Mucosa of stomach (tissue), 1 donor: Measurements from ENCODE around the gene EAF1.

ENCODE experiments used
- H3K27me3 ChIP-seq: one replicate; pipeline ENCODE4 v1.7.0; 2013; ENCODE audit warnings: mild to moderate bottlenecking, low read length; ENCODE audit not compliant: control insufficient read depth, insufficient read depth
- H3K36me3 ChIP-seq: one replicate; pipeline ENCODE4 v1.7.0; 2013; ENCODE audit warnings: low read length; ENCODE audit not compliant: control insufficient read depth, insufficient read depth
- H3K4me1 ChIP-seq: one replicate; pipeline ENCODE4 v1.7.0; 2013; ENCODE audit warnings: mild to moderate bottlenecking, low read length; ENCODE audit not compliant: control insufficient read depth, insufficient read depth
- H3K4me3 ChIP-seq: one replicate; pipeline ENCODE4 v1.7.0; 2013; ENCODE audit warnings: low read length
- H3K9ac ChIP-seq: one replicate; pipeline ENCODE4 v1.7.0; 2013; ENCODE audit warnings: mild to moderate bottlenecking, low read length, moderate library complexity
- H3K9me3 ChIP-seq: one replicate; pipeline ENCODE4 v1.7.0; 2013; ENCODE audit warnings: mild to moderate bottlenecking, low read length, moderate library complexity; ENCODE audit not compliant: control insufficient read depth
- donor health status: Pancreatic carcinoma.

The EAF1 gene

GRCh38 chr3:15443826-15444524 is 16.6 kb downstream of the EAF1 start:
- Histone ChIP-seq H3K4me3 (no peak overlapping the region), H3K36me3 (peaks cover 6% of the 10 kb centered on the region)

DNA sequence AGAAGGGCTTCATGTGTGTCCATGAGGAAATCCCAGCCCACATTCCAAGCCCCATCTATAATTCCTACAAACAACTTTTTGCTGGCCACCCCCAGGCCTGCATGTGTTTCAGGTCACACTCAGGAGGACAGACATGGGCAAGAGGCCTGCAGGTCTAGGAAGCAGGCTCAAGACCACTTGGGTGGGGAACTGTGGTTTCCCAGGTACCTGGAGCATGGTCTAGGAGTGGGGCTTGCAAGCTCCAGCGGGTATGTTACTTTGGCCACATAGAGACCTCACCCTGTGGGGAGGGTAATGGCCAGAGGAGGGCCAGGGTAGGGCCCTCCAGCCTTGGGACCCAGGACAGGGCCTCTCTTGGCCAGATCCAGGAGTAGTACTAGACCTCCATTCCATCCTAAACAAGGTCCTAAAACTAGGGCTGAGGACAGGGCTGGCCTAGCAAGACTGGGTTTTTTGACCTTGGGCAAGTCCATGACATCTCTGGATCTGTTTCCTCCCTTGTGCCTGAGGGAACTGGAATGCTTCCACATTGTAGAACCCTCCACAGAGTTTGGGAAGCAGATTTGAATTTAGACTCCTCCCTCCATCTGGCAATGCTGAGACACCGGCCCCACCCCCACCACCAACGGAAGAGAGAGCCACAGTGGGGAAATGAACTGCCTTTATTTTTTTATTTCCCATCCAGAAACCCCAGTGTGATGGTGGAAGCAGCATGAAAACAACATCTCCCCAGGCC is 22.3 kb downstream of the EAF1 start:
- H3K9ac ChIP-seq, result no peak overlapping the region
- no peaks in the 10 kb centered on the region for H3K9me3 ChIP-seq
- H3K4me1 ChIP-seq, result no peaks in the 10 kb centered on the region

More at GRCh38 chr3:15443826-15444524, 16.6 kb downstream of the EAF1 start:
- Histone ChIP-seq H3K9ac (no peak overlapping the region), H3K9me3 (no peaks in the 10 kb centered on the region), H3K27me3 (no peaks in the 10 kb centered on the region), H3K4me1 (no peaks in the 10 kb centered on the region)

DNA sequence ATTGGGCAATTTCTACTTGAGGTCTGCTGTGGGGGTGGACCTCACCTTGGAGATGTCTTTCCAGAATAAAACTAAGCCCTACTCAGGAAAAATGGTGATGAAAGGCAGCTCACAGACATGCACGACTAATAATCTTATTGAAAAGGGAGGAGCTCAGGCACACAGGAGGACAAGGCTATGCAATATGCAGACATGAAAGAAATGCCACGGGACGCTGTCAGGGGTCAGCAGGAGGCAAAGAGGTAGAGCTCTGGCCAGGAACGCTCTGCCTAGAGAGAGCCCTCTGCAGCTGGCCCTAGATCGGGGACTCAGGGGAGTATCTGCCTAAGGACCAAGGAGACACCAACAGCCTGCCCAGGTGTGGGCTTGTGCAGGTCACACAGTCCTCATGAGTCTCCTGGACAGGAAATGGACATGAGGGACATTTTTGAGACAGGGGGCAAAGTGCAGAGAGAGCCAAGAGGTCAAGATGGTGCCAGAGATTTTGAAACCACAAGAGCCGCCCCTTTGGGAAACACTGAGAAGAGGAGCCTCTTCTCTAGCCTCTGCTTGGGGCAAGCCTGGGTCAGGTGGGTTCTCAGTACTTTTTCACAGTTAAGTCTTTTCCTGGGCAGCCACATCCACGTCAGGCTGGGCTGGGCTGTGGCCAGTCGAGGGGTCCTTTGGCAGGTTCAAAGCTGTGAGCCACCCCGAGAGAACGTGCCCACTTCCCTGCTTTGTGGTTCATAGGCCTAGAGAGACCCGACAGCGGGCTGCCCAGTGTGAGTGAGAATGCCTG is 23.2 kb downstream of the EAF1 start:
- no peak overlapping the region for H3K4me3 ChIP-seq
- no peak overlapping the region for H3K9ac ChIP-seq
- H3K36me3 ChIP-seq, result no peaks in the 10 kb centered on the region
- no peaks in the 10 kb centered on the region for H3K27me3 ChIP-seq
- no peaks in the 10 kb centered on the region for H3K9me3 ChIP-seq
- H3K4me1 ChIP-seq, result no peaks in the 10 kb centered on the region

More for the DNA sequence above, 22.3 kb downstream of the EAF1 start:
- Histone ChIP-seq H3K4me3 (no peak overlapping the region), H3K27me3 (no peaks in the 10 kb centered on the region), H3K36me3 (no peaks in the 10 kb centered on the region)

GRCh38 chr3:15451216-15452113 is 24.1 kb downstream of the EAF1 start:
- no peak overlapping the region for H3K9ac ChIP-seq
- no peaks in the 10 kb centered on the region for H3K9me3 ChIP-seq
- no peaks in the 10 kb centered on the region for H3K4me1 ChIP-seq
- H3K27me3 ChIP-seq, result no peaks in the 10 kb centered on the region
- no peaks in the 10 kb centered on the region for H3K36me3 ChIP-seq
- no peak overlapping the region for H3K4me3 ChIP-seq

DNA sequence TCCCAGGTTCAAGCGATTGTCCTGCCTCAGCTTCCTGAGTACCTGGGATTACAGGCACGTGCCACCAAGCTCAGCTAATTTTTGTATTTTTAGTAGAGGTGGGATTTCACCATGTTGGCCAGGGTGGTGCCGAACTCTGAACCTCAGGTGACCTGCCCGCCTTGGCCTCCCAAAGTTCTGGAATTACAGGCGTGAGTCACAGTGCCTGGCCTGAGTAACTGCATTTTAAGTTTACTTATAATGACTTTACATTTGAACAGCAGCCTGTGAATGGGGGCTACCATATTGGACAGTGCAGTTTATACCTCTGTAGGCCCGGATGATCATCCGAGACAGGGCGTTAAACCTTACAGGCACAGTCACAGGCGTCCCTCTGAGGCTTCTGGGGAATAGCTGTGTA is 24.8 kb downstream of the EAF1 start:
- H3K4me1 ChIP-seq, result no peaks in the 10 kb centered on the region
- H3K36me3 ChIP-seq, result no peaks in the 10 kb centered on the region
- H3K9ac ChIP-seq, result no peak overlapping the region
- H3K4me3 ChIP-seq, result no peak overlapping the region
- H3K9me3 ChIP-seq, result no peaks in the 10 kb centered on the region
- H3K27me3 ChIP-seq, result no peaks in the 10 kb centered on the region

- H3K36me3 ChIP-seq, result no peaks in the 10 kb centered on the region
- H3K9me3 ChIP-seq, result no peaks in the 10 kb centered on the region
- H3K4me3 ChIP-seq, result no peak overlapping the region
- no peaks in the 10 kb centered on the region for H3K4me1 ChIP-seq
- H3K27me3 ChIP-seq, result no peaks in the 10 kb centered on the region
- no peak overlapping the region for H3K9ac ChIP-seq
These were observed 25.6 kb downstream of the EAF1 start for GRCh38 chr3:15452961-15453360.

GRCh38 chr3:15453501-15453900 is 26.1 kb downstream of the EAF1 start:
- no peaks in the 10 kb centered on the region for H3K9me3 ChIP-seq
- no peaks in the 10 kb centered on the region for H3K36me3 ChIP-seq
- no peaks in the 10 kb centered on the region for H3K4me1 ChIP-seq
- H3K9ac ChIP-seq, result no peak overlapping the region
- no peak overlapping the region for H3K4me3 ChIP-seq
- no peaks in the 10 kb centered on the region for H3K27me3 ChIP-seq

DNA sequence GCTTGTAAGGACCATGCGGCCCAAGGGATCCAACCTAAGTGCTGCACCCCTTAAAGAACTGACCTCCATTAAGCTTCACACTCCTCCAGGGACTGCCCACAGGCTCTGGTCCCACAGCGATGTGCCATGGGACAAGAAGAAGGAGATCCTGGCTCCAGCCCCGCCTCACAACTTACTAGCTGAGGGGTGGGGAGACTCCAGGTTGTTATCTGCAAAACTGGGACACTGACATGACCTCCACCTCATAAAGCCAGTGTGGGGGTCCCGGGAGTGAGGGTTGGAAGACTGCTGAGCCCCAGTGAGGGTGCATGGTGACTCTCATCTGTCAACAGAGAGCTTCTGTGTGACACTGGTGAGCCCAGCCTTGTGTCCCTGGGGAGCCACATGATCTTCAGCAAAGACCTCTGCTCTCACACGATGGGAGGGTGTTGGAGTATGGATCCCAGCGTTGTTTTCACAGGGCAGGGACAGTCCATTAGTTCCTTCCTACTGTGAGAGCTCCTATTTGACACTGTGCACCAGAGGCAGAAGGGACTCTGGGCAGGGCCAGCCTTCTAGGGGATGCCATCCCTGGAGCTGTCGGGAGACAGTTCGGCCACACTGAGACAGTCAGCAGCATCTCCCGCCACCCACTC is 26.7 kb downstream of the EAF1 start:
- H3K9me3 ChIP-seq, result no peaks in the 10 kb centered on the region
- H3K4me3 ChIP-seq, result no peak overlapping the region
- H3K9ac ChIP-seq, result no peak overlapping the region
- no peaks in the 10 kb centered on the region for H3K27me3 ChIP-seq
- no peaks in the 10 kb centered on the region for H3K4me1 ChIP-seq
- no peaks in the 10 kb centered on the region for H3K36me3 ChIP-seq

DNA sequence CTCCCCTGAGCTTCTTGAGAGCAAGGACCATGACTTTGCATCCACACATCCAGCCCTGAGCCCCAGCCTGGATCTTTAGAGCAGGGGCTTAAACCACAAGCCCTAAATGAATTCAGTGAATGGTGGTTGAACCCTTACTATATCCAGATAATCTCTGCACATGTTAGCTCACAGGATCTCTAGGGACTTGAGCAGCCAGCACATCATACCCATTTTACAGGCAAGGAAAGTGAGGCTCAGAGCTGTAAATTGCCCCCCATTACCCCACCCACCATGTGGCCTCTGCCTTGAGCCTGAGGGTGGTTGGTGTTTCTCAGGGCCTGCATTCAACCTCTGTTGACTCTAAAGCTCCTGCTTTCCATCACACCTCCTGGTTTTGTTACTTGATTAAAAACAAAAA is 27.6 kb downstream of the EAF1 start:
- Histone ChIP-seq H3K9me3 (no peaks in the 10 kb centered on the region), H3K9ac (no peak overlapping the region), H3K27me3 (no peaks in the 10 kb centered on the region), H3K4me3 (no peak overlapping the region), H3K4me1 (no peaks in the 10 kb centered on the region), H3K36me3 (no peaks in the 10 kb centered on the region)

DNA sequence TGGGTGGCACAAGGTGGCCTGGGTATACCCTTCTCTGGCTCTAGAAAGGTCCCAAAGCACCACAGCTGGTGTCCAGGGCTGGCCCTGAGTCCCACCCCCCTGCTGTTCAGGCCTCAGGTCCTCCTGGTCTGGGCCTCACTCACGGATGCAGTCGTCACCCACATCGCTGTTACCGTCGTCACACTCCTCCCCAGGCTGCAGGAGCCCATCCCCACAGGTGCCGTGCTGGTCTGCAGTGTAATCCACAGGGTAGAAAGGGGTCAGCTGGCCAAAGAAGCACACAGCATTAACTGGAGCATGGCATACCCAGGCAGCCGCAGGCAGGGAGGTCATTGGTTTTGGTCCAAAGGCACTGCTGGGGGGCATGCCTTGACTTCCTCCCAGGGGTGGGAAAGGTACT is 28.4 kb downstream of the EAF1 start:
- Histone ChIP-seq H3K4me1 (no peaks in the 10 kb centered on the region), H3K4me3 (no peak overlapping the region), H3K36me3 (no peaks in the 10 kb centered on the region), H3K9me3 (no peaks in the 10 kb centered on the region), H3K27me3 (no peaks in the 10 kb centered on the region), H3K9ac (no peak overlapping the region)

- H3K36me3 ChIP-seq, result no peaks in the 10 kb centered on the region
- no peaks in the 10 kb centered on the region for H3K9me3 ChIP-seq
- no peaks in the 10 kb centered on the region for H3K4me1 ChIP-seq
- no peaks in the 10 kb centered on the region for H3K27me3 ChIP-seq
- H3K4me3 ChIP-seq, result no peak overlapping the region
- no peak overlapping the region for H3K9ac ChIP-seq
These were observed 28.9 kb downstream of the EAF1 start for GRCh38 chr3:15456321-15456720.
